B cell (primary cell): ENCODE measurements around the gene NOXA1. TPM values are rescaled to one million over a fixed set of nuclear protein-coding genes. Genes with fewer than 3 reads are reported as not detected.
A peak's percentile ranks its signal among the peaks of the same experiment; 100 is the strongest.

ENCODE experiments used
- ATAC-seq: fragments of 200-7000 bp; cut with Tn5 transposase; one replicate; pipeline ENCODE4 v1.10.0; 2021; ENCODE audit warnings: low read depth, mild to moderate bottlenecking, moderate number of reproducible peaks, moderate library complexity
- CTCF ChIA-PET: fragments of 350-600 bp; sonication (Branson Sonifier 250); formaldehyde crosslinking; loops from one replicate; lab custom pipeline; 2021; ENCODE audit warnings: antibody characterized with exemption, inconsistent platforms; lab: Charles Lee
- POLR2A ChIA-PET: fragments of 350-600 bp; sonication (Branson Sonifier 250); formaldehyde crosslinking; loops from one replicate; lab custom pipeline; 2021; ENCODE audit warnings: antibody characterized with exemption; lab: Charles Lee
- DNase-seq: peaks from one replicate; pipeline ENCODE4 v3.0.0; 2013
- H2AFZ ChIP-seq: 2 replicates; pipeline ENCODE4 v1.6.1; 2012; ENCODE audit warnings: mild to moderate bottlenecking, low read depth, low read length; ENCODE audit not compliant: insufficient read depth, poor library complexity, severe bottlenecking
- H3K27ac ChIP-seq, 2 donors: 1 replicate in 1 of 2; 2 replicates in 1 of 2; pipeline ENCODE4 v1.5.1; 2012 to 2013; ENCODE audit warnings: low read length in 2 of 2, mild to moderate bottlenecking in 2 of 2, moderate library complexity in 1 of 2
- H3K27me3 ChIP-seq, 4 experiments: fragments of 200-600 bp in 1 of 4; sonication (generic) in 1 of 4; replicated peaks in 1 of 4; 1 replicate in 2 of 4; 2 replicates in 2 of 4; pipeline versions ENCODE4 v1.6.1 to v1.7.0; 2013 to 2016; ENCODE audit warnings: low read length in 3 of 4, mild to moderate bottlenecking in 2 of 4, mixed read lengths in 1 of 4, moderate library complexity in 1 of 4; ENCODE audit not compliant: insufficient read depth in 4 of 4, control insufficient read depth in 3 of 4; ENCODE audit errors: control extremely low read depth in 1 of 4
- H3K36me3 ChIP-seq, 2 experiments: replicated peaks in 1 of 2; 1 replicate in 1 of 2; 2 replicates in 1 of 2; pipeline versions ENCODE4 v1.6.1 to v1.7.1; 2013; ENCODE audit warnings: low read length in 1 of 2; ENCODE audit not compliant: insufficient read depth in 2 of 2, control insufficient read depth in 1 of 2; ENCODE audit errors: control extremely low read depth in 1 of 2, extremely low read depth in 1 of 2
- H3K4me1 ChIP-seq, 2 donors: fragments of 200-600 bp in 1 of 2; sonication (generic) in 1 of 2; 1 replicate in 1 of 2; 2 replicates in 1 of 2; pipeline versions ENCODE4 v1.5.1 to v1.6.1; 2013 to 2017; ENCODE audit warnings: low read length in 2 of 2; ENCODE audit not compliant: control insufficient read depth in 2 of 2, insufficient read depth in 2 of 2
- H3K4me2 ChIP-seq: replicated peaks from 2 replicates; pipeline ENCODE3; 2012; ENCODE audit warnings: mild to moderate bottlenecking, low read depth, low read length; ENCODE audit not compliant: poor library complexity, severe bottlenecking
- H3K4me3 ChIP-seq, 5 experiments: fragments of 200-600 bp in 1 of 5; sonication (generic) in 1 of 5; 1 replicate in 3 of 5; 2 replicates in 2 of 5; pipeline versions ENCODE4 v1.5.1 to v1.7.0; 2011 to 2016; ENCODE audit warnings: low read length in 4 of 5, mild to moderate bottlenecking in 4 of 5, low read depth in 2 of 5, control low read depth in 1 of 5, moderate library complexity in 1 of 5; ENCODE audit not compliant: insufficient read depth in 1 of 5; ENCODE audit errors: control extremely low read depth in 1 of 5, extremely low read depth in 1 of 5
- H3K79me2 ChIP-seq: fragments of 200-600 bp; sonication (generic); one replicate; pipeline ENCODE4 v1.6.0; 2016; ENCODE audit warnings: low read length; ENCODE audit not compliant: control insufficient read depth, insufficient read depth
- H3K9ac ChIP-seq: fragments of 200-600 bp; sonication (generic); 2 replicates; pipeline ENCODE4 v1.6.1; 2017; ENCODE audit warnings: mild to moderate bottlenecking, low read length, moderate library complexity
- H3K9me3 ChIP-seq, 3 donors: one replicate each; pipeline versions ENCODE4 v1.6.1 to v1.7.1; 2013; ENCODE audit warnings: low read length in 2 of 3; ENCODE audit not compliant: control insufficient read depth in 2 of 3, insufficient read depth in 1 of 3; ENCODE audit errors: control extremely low read depth in 1 of 3
- H4K20me1 ChIP-seq: 2 replicates; pipeline ENCODE4 v1.6.0; 2012; ENCODE audit warnings: mild to moderate bottlenecking, low read length; ENCODE audit not compliant: insufficient read depth, control insufficient read depth, poor library complexity, severe bottlenecking
- H3K27ac Mint-ChIP-seq: one replicate; pipeline ENCODE4 v1.8.0; 2021; ENCODE audit warnings: mixed read lengths
- H3K27me3 Mint-ChIP-seq: one replicate; pipeline ENCODE4 v1.8.0; 2021; ENCODE audit warnings: mixed read lengths
- H3K4me1 Mint-ChIP-seq: one replicate; pipeline ENCODE4 v1.8.0; 2021; ENCODE audit warnings: mixed read lengths
- H3K4me3 Mint-ChIP-seq: one replicate; pipeline ENCODE4 v1.8.0; 2021; ENCODE audit warnings: mixed read lengths
- H3K9me3 Mint-ChIP-seq: one replicate; pipeline ENCODE4 v1.8.0; 2022; ENCODE audit warnings: mixed read lengths; ENCODE audit not compliant: insufficient read depth
- CTCF ChIP-seq: fragments of 200-600 bp; IDR thresholded peaks from one replicate; pipeline ENCODE4 v1.8.0; 2022; ENCODE audit warnings: antibody characterized with exemption, mild to moderate bottlenecking
- EZH2 ChIP-seq: IDR thresholded peaks from 2 replicates; pipeline ENCODE4 v1.6.1; 2012; ENCODE audit warnings: borderline replicate concordance, low read depth, mild to moderate bottlenecking, moderate library complexity, low read length; ENCODE audit not compliant: insufficient read depth, poor library complexity, severe bottlenecking
- WGBS: methylation state at CpG from one replicate; pipeline ENCODE4 v1.1.5; 2013; ENCODE audit warnings: missing lambda C conversion rate; ENCODE audit not compliant: insufficient coverage; 5-methylcytosine and 5-hydroxymethylcytosine counted together
- intact Hi-C: fragments of 100-400 bp; cut with micrococcal nuclease; formaldehyde crosslinking; loops from one replicate; pipeline ENCODE4 v1.10.0; 2022
- polyA plus RNA-seq: library from polyadenylated mRNA; depleted of rRNA; stranded (reverse); fragments of >200 nt; gene quantifications from 2 replicates; pipeline ENCODE4 v1.2.3, GENCODE V29; 2012
- total RNA-seq, 2 donors: library from RNA; stranded (reverse); fragments of 120-200 nt in 1 of 2; gene quantifications; 1 replicate in 1 of 2; 2 replicates in 1 of 2; pipeline versions ENCODE4 v1.2.3 to v1.2.4, GENCODE V29; 2013 to 2022

NOXA1 gene
- total and polyA plus RNA-seq, 2 donors (not counting 1 experiment from before 2014, with no cell fraction given): 5.7 to 7.7 TPM

- Mint-ChIP-seq H3K9me3 (no peaks in the 10 kb centered on the region), H3K4me3 (peak overlapping the region; percentile 44), H3K4me1 (peaks cover 34% of the 10 kb centered on the region), H3K27ac (no peak overlapping the region), H3K27me3 (no peaks in the 10 kb centered on the region)
- WGBS: 91% methylated on average over 16 of the region's 18 CpGs
- Histone ChIP-seq H3K4me1 (peaks cover 48 to 63% of the 10 kb centered on the region in 2 donors), H3K9me3 (peaks cover 0 to 6% (median 0%) of the 10 kb centered on the region in 3 donors), H3K4me3 (no peak overlapping the region), H3K27ac (no peak overlapping the region), H4K20me1 (peaks cover 16% of the 10 kb centered on the region), H3K4me2 (peak overlapping the region; percentile 91), H3K27me3 (no peaks in the 10 kb centered on the region), H3K9ac (no peak overlapping the region), H3K36me3 (peaks cover 0 to 3% of the 10 kb centered on the region in 2 experiments), H2AFZ (no peak overlapping the region), H3K79me2 (peaks cover 6% of the 10 kb centered on the region)
- intact Hi-C loops: loop anchor here (2.0 to 10.0 kb wide), 2 partner anchors 95 to 661 kb away; partner anchors contain the start of genes CCDC183, MRPL41, PNPLA7 and TMEM141
- ChIA-PET POLR2A (no interaction called here), CTCF (no interaction called here)
- DNase-seq: peak; percentile 44
- no peak for ATAC-seq
- no peak for TF ChIP-seq EZH2
- no peak for TF ChIP-seq CTCF
Observed at GRCh38 chr9:137455359-137455991, 32.3 kb downstream of the NOXA1 start.
